HepG2 (cell line): ENCODE results near the gene HSD3B7. TPM values are rescaled to one million over a fixed set of nuclear protein-coding genes. Genes with fewer than 3 reads are reported as not detected.
A peak's percentile ranks its signal among the peaks of the same experiment; 100 is the strongest.

Source experiments
- AKAP8 ChIP-seq: sonication (generic); formaldehyde crosslinking; IDR thresholded peaks from 2 replicates; pipeline ENCODE4 v1.5.1; 2020; ENCODE audit warnings: mild to moderate bottlenecking, missing genetic modification reagents
- ELF1 ChIP-seq: sonication (generic); formaldehyde crosslinking; IDR thresholded peaks from 2 replicates; pipeline ENCODE4 v1.4.0; 2020; ENCODE audit warnings: missing genetic modification reagents
- ELK4 ChIP-seq: sonication (generic); formaldehyde crosslinking; IDR thresholded peaks from 2 replicates; pipeline ENCODE4 v1.9.0; 2021; ENCODE audit warnings: missing genetic modification reagents, borderline replicate concordance
- FOXC1 ChIP-seq: sonication (generic); formaldehyde crosslinking; IDR thresholded peaks from 2 replicates; pipeline ENCODE4 v1.8.0; 2022; ENCODE audit warnings: mild to moderate bottlenecking, missing genetic modification reagents, borderline replicate concordance
- GFI1 ChIP-seq: sonication (generic); formaldehyde crosslinking; IDR thresholded peaks from 2 replicates; pipeline ENCODE4 v1.5.0; 2020; ENCODE audit warnings: missing genetic modification reagents, mild to moderate bottlenecking, borderline replicate concordance
- KIAA2018 ChIP-seq: sonication (generic); formaldehyde crosslinking; IDR thresholded peaks from 2 replicates; pipeline ENCODE4 v1.5.0; 2020; ENCODE audit warnings: mild to moderate bottlenecking, missing genetic modification reagents, borderline replicate concordance
- MAX ChIP-seq: IDR thresholded peaks from 2 replicates; pipeline ENCODE4 v1.6.1; 2012; ENCODE audit warnings: inconsistent platforms
- NR0B2 ChIP-seq: sonication (generic); formaldehyde crosslinking; IDR thresholded peaks from 2 replicates; pipeline ENCODE4 v1.4.0; 2020; ENCODE audit warnings: mild to moderate bottlenecking, missing genetic modification reagents
- POLR2AphosphoS2 ChIP-seq: IDR thresholded peaks from 2 replicates; pipeline ENCODE4 v1.6.1; 2011; ENCODE audit warnings: low read depth, low read length, improper control_type of control experiment
- SCMH1 ChIP-seq: sonication (generic); formaldehyde crosslinking; IDR thresholded peaks from 2 replicates; pipeline ENCODE4 v1.9.0; 2021; ENCODE audit warnings: missing genetic modification reagents, mild to moderate bottlenecking, borderline replicate concordance
- SMAD3 ChIP-seq: sonication (generic); formaldehyde crosslinking; IDR thresholded peaks from 2 replicates; pipeline ENCODE4 v1.4.0; 2020; ENCODE audit warnings: missing genetic modification reagents
- TRIM24 ChIP-seq: sonication (generic); formaldehyde crosslinking; IDR thresholded peaks from 2 replicates; pipeline ENCODE4 v1.8.0; 2022; ENCODE audit warnings: mild to moderate bottlenecking, missing genetic modification reagents
- ZBTB7B ChIP-seq: sonication (generic); formaldehyde crosslinking; IDR thresholded peaks from 2 replicates; pipeline ENCODE4 v1.4.0; 2020; ENCODE audit warnings: missing genetic modification reagents
- ZFP90 ChIP-seq: sonication (generic); formaldehyde crosslinking; IDR thresholded peaks from 2 replicates; pipeline ENCODE4 v1.8.0; 2022; ENCODE audit warnings: missing genetic modification reagents, mild to moderate bottlenecking, inconsistent platforms, borderline replicate concordance
- ZNF20 ChIP-seq: sonication (generic); formaldehyde crosslinking; IDR thresholded peaks from 2 replicates; pipeline ENCODE4 v1.4.0; 2020; ENCODE audit warnings: mild to moderate bottlenecking, moderate library complexity, missing genetic modification reagents
- ZNF30 ChIP-seq: sonication (generic); formaldehyde crosslinking; IDR thresholded peaks from 2 replicates; pipeline ENCODE4 v1.5.0; 2020; ENCODE audit warnings: mild to moderate bottlenecking, missing genetic modification reagents
- ZNF564 ChIP-seq: sonication (generic); formaldehyde crosslinking; IDR thresholded peaks from 2 replicates; pipeline ENCODE4 v1.8.1; 2023; ENCODE audit warnings: mild to moderate bottlenecking, missing genetic modification reagents
- ZNF691 ChIP-seq: sonication (generic); formaldehyde crosslinking; IDR thresholded peaks from 2 replicates; pipeline ENCODE4 v1.4.0; 2020; ENCODE audit warnings: missing genetic modification reagents, low read depth, mild to moderate bottlenecking, borderline replicate concordance
- ZNF777 ChIP-seq: sonication (generic); formaldehyde crosslinking; IDR thresholded peaks from 2 replicates; pipeline ENCODE4 v1.4.0; 2020; ENCODE audit warnings: missing genetic modification reagents
- polyA plus RNA-seq, 8 experiments: library from polyadenylated mRNA; depleted of rRNA in 3 of 8; stranded (reverse) in 7 of 8; unstranded in 1 of 8; fragments of >200 nt; fragmentation: Illumina TruSeq in 4 of 8; extraction: Trizol in 4 of 8; gene quantifications; 2 replicates each; pipeline versions ENCODE4 v1.2.1 to v1.2.3, GENCODE V29; 2011 to 2016; ENCODE audit warnings: low read depth in 4 of 8, missing spikeins in 1 of 8, mixed read lengths in 1 of 8; ENCODE audit not compliant: insufficient read depth in 1 of 8
- total RNA-seq, 5 experiments: library from RNA; depleted of rRNA; stranded (reverse); fragments of >200 nt; fragmentation: Illumina TruSeq; extraction: Trizol; gene quantifications; 2 replicates each; pipeline ENCODE4 v1.2.3, GENCODE V29; 2016; ENCODE audit warnings: low read depth in 1 of 5

The HSD3B7 gene
- total and polyA plus RNA-seq, 2 of the 13 experiments (the other 11 are each of a cell fraction or from before 2014, with no cell fraction given), result 32.9 to 69.7 TPM

GRCh38 chr16:30953511-30954124 is 31.4 kb upstream of the HSD3B7 start (continued):
- TF ChIP-seq KIAA2018 (CRISPR knock-in tag) (no peak), AKAP8 (CRISPR knock-in tag) (peak; percentile 86), ELK4 (no peak), ZNF564 (CRISPR knock-in tag) (no peak), POLR2AphosphoS2 (no peak), ZNF691 (CRISPR knock-in tag) (peak; percentile 89; the same call in 1 of the 2 replicates), GFI1 (CRISPR knock-in tag) (no peak), FOXC1 (CRISPR knock-in tag) (0 out of 2 replicates have a peak, but pooled peaks have one; percentile 3), ZBTB7B (CRISPR knock-in tag) (peak; percentile 92), NR0B2 (CRISPR knock-in tag) (peak; percentile 34; the same call in 1 of the 2 replicates), ZNF30 (CRISPR knock-in tag) (no peak), TRIM24 (CRISPR knock-in tag) (no peak), SCMH1 (CRISPR knock-in tag) (no peak), ZNF777 (CRISPR knock-in tag) (no peak), ZFP90 (CRISPR knock-in tag) (no peak), ZNF20 (CRISPR knock-in tag) (no peak), MAX (no peak), ELF1 (CRISPR knock-in tag) (peak; percentile 79), SMAD3 (CRISPR knock-in tag) (no peak)
